Measurements from ENCODE around the gene RNF212.

RNF212 gene

DNA sequence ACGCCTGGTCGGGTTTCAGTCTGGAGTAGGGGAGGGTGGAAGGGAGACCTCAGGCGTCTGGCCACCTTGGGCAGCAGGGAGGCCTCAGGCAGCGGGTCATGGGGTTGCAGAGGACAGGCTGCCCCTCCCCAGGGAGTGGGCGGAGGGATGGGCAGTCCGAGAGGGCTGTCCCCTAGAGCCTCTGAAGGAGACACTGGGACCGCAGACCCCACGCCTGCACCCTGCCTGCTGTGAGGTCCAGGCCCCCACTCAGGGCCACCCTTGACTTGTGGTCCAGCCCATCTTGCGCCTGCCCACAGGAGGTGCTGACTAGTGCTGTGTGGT is 85.5 kb downstream of the RNF212 start:
- no peak for DNase-seq (ENCODE audit: low read depth)
- H3K4me3 ChIP-seq (ENCODE audit: low read length): no peak overlapping the region
- TF ChIP-seq, protein P1, sequence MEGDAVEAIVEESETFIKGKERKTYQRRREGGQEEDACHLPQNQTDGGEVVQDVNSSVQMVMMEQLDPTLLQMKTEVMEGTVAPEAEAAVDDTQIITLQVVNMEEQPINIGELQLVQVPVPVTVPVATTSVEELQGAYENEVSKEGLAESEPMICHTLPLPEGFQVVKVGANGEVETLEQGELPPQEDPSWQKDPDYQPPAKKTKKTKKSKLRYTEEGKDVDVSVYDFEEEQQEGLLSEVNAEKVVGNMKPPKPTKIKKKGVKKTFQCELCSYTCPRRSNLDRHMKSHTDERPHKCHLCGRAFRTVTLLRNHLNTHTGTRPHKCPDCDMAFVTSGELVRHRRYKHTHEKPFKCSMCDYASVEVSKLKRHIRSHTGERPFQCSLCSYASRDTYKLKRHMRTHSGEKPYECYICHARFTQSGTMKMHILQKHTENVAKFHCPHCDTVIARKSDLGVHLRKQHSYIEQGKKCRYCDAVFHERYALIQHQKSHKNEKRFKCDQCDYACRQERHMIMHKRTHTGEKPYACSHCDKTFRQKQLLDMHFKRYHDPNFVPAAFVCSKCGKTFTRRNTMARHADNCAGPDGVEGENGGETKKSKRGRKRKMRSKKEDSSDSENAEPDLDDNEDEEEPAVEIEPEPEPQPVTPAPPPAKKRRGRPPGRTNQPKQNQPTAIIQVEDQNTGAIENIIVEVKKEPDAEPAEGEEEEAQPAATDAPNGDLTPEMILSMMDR (conservative IDR thresholded peaks at IDR 0.05; ENCODE audit: low read length): no peak

DNA sequence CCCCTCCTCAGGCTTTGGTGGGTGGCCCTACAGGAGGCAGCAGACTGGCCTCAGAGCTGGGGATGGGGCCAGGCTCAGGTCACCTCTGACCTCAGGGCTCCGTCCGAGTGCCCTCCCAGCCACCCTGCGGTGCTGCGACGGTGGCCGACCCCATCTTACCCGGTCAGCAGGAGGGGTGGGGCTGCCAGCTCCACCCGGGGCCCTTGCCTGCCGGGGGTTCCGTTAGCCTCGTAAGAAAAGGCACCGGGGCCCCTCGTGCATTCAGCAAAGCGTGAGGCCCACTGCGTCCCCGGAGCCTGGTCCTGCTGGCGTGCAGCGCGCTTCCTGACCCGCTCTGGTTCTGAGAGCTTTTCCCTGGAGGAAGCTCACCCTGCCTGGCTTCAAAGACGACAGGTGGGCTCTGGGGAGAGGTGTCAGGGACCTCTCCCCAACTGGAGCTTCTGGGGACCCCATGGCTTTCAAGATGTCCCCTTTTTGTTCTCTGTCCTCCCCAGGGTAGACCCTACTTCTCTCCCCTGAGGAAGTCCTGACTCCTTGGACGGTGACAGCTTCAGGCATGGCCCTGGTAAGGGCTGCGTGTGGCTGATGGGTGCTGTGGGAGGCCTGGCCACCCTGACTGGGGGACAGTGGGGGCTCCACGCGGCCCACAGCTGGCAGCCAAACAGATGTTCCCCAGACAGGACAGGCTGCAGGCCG is 86.0 kb downstream of the RNF212 start:
- TF ChIP-seq, protein P1 (conservative IDR thresholded peaks at IDR 0.05; ENCODE audit: low read length): no peak
- no peak for DNase-seq (ENCODE audit: low read depth)
- no peak overlapping the region for H3K4me3 ChIP-seq (ENCODE audit: low read length)

DNA sequence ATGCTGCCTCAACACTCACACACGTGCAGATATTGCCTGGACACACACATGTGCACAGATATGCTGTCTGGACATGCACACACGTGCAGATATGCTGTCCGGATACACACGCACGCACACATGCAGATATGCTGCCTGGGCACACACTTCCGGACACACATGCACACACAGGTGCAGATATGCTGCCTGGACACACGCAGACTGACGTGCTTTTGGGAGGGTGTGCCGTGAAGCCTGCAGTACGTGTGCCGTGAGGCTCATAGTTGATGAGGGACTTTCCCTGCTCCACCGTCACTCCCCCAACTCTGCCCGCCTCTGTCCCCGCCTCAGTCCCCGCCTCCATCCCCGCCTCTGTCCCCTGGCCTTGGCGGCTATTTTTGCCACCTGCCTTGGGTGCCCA is 87.2 kb downstream of the RNF212 start:
- TF ChIP-seq, protein P1 (conservative IDR thresholded peaks at IDR 0.05; ENCODE audit: low read length): no peak
- H3K4me3 ChIP-seq (ENCODE audit: low read length): no peak overlapping the region
- no peak for DNase-seq (ENCODE audit: low read depth)

DNA sequence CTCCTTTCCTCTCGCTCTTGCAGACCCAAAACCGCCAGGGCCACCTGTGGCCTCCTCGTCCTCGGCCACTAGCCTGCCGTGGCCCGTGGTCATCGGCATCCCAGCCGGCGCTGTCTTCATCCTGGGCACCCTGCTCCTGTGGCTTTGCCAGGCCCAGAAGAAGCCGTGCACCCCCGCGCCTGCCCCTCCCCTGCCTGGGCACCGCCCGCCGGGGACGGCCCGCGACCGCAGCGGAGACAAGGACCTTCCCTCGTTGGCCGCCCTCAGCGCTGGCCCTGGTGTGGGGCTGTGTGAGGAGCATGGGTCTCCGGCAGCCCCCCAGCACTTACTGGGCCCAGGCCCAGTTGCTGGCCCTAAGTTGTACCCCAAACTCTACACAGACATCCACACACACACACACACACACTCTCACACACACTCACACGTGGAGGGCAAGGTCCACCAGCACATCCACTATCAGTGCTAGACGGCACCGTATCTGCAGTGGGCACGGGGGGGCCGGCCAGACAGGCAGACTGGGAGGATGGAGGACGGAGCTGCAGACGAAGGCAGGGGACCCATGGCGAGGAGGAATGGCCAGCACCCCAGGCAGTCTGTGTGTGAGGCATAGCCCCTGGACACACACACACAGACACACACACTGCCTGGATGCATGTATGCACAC is 88.3 kb downstream of the RNF212 start:
- TF ChIP-seq, protein P1 (conservative IDR thresholded peaks at IDR 0.05; ENCODE audit: low read length): no peak

DNA sequence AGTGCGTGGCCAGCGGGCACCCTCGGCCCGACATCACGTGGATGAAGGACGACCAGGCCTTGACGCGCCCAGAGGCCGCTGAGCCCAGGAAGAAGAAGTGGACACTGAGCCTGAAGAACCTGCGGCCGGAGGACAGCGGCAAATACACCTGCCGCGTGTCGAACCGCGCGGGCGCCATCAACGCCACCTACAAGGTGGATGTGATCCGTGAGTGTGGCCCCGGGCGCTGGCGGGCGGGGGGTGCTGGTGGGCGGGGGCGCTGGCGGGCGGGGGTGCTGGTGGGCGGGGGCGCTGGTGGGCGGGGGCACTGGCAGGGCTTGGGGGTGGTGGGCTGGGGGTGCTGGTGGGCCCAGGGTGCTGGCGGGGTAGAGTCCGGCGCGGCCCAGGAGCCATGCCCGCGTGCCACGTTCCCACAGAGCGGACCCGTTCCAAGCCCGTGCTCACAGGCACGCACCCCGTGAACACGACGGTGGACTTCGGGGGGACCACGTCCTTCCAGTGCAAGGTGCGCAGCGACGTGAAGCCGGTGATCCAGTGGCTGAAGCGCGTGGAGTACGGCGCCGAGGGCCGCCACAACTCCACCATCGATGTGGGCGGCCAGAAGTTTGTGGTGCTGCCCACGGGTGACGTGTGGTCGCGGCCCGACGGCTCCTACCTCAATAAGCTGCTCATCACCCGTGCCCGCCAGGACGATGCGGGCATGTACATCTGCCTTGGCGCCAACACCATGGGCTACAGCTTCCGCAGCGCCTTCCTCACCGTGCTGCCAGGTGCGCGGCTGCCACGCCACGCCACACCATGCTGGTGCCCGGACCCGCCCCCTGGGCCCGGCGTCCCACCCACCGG is 89.2 kb downstream of the RNF212 start:
- no peak overlapping the region for H3K4me3 ChIP-seq (ENCODE audit: low read length)
- DNase-seq (ENCODE audit: low read depth): no peak
- TF ChIP-seq, protein P1 (conservative IDR thresholded peaks at IDR 0.05; ENCODE audit: low read length): no peak

More for the DNA sequence above, 88.3 kb downstream of the RNF212 start:
- no peak overlapping the region for H3K4me3 ChIP-seq (ENCODE audit: low read length)
- DNase-seq (ENCODE audit: low read depth): no peak

DNA sequence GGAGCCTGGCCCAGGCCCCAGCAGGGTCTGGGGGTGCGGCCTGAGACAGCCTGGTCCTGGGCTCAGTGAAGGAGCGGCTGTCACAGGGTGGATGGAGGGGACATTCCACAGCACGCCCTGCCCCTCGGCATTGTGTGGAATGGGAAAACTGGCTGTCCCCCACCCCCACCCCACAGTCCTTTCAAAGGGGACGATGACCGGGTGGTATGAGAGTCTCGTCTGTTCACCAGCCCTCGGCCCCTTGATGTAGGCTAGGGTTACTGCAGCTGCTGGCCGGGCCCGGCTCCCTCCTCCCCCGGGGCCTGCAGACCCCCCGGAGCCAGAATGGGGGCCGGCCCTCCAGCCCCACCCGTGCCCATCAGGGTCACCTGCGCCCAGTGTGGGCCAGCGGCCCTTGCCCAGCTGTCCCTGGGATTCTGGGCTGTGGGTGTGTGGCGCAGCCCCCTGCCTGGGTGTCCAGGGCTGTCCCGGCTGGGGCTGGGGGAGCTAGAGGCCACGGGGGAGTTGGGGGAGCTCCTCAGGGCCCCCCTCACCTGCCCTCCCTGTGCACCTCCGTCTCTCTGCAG is 90.2 kb downstream of the RNF212 start:
- TF ChIP-seq, protein P1 (conservative IDR thresholded peaks at IDR 0.05; ENCODE audit: low read length): no peak
- no peak for DNase-seq (ENCODE audit: low read depth)
- no peak overlapping the region for H3K4me3 ChIP-seq (ENCODE audit: low read length)
